Testis (tissue), 3 donors: ENCODE measurements around the gene NEK9. TPM values are rescaled to one million over a fixed set of nuclear protein-coding genes. Genes with fewer than 3 reads are reported as not detected.

Source experiments
- DNase-seq: peaks from one replicate; pipeline ENCODE4 v3.0.0-alpha.2; 2019
- H3K27ac ChIP-seq, 2 donors: fragments of 200-600 bp; sonication (generic); one replicate each; pipeline ENCODE4 v1.5.1; 2019
- H3K27me3 ChIP-seq: fragments of 200-600 bp; sonication (generic); one replicate; pipeline ENCODE4 v1.5.1; 2019
- H3K36me3 ChIP-seq: fragments of 200-600 bp; sonication (generic); one replicate; pipeline ENCODE4 v1.5.1; 2017; ENCODE audit warnings: low read depth; ENCODE audit errors: missing control alignments
- H3K4me1 ChIP-seq: fragments of 200-600 bp; sonication (generic); one replicate; pipeline ENCODE4 v1.5.1; 2019
- H3K4me3 ChIP-seq, 2 donors: fragments of 200-600 bp; sonication (generic); one replicate each; pipeline ENCODE4 v1.5.1; 2017 to 2019
- H3K9me3 ChIP-seq: fragments of 200-600 bp; sonication (generic); one replicate; pipeline ENCODE4 v1.5.1; 2017
- POLR2A ChIP-seq: fragments of 450-650 bp; IDR thresholded peaks from one replicate; pipeline ENCODE4 v1.6.1; 2017; ENCODE audit warnings: antibody characterized with exemption, mild to moderate bottlenecking, moderate library complexity
- WGBS, 2 donors: methylation state at CpG; one replicate each; pipeline ENCODE4 v1.1.5; 2018; 5-methylcytosine and 5-hydroxymethylcytosine counted together
- intact Hi-C: fragments of 100-400 bp; cut with DNase I; formaldehyde crosslinking; loops from one replicate; pipeline ENCODE4 v1.15.1; 2023; ENCODE audit warnings: low total_unique reads
- polyA plus RNA-seq: library from polyadenylated mRNA; stranded (reverse); fragments of 350-450 nt; fragmentation: Illumina TruSeq; extraction: RNeasy Lipid Tissue Mini Kit (QIAGEN cat#74804); gene quantifications from one replicate; pipeline ENCODE4 v1.2.3, GENCODE V29; 2014; ENCODE audit warnings: low read depth, low replicate concordance; ENCODE audit not compliant: insufficient read depth
- total RNA-seq, 2 donors: library from RNA; depleted of rRNA; stranded (reverse); fragments of >200 nt; gene quantifications; one replicate each; pipeline ENCODE4 v1.2.3, GENCODE V29; 2016
- TF ChIP-seq, protein P1 (sequence below), 3 experiments: fragments of 450-650 bp in 2 of 3; fragments of 200-600 bp in 1 of 3; sonication (generic) in 1 of 3; IDR thresholded peaks; one replicate each; pipeline ENCODE4 v1.5.1; 2016 to 2019; ENCODE audit warnings: antibody characterized with exemption in 3 of 3, mild to moderate bottlenecking in 2 of 3, moderate library complexity in 1 of 3

Gene NEK9
- total and polyA plus RNA-seq, 3 donors from 2014 or later, result 86.6 to 125 (median 120) TPM

DNA sequence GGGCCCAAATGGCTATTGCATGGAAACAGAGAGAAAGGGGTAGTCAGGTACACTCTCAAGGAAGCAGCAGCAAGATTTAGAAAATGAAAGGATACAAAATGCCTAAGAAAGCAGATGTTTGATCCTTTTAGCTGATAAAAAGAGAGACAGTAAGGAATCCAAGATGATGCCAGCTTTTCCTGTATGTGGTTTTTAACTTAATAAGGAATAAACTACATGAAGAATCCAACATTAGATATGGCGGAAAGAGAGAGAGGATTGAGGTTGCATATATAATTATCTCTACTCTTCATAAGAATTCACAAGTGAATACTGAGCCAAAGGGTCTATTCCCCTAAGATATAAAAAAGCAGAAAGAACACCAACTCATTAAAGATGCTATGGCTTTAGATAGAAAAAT lies 38.0 kb upstream of the NEK9 start:
- intact Hi-C loops, result no loop called here
- Histone ChIP-seq H3K4me3 (no peak overlapping the region), H3K36me3 (no peaks in the 10 kb centered on the region), H3K9me3 (no peaks in the 10 kb centered on the region), H3K27me3 (no peaks in the 10 kb centered on the region), H3K27ac (peak overlapping the region in 1 of 2 donors; percentile 61), H3K4me1 (peaks cover 51% of the 10 kb centered on the region)
- WGBS, 2 donors, result 98 to 100% methylated on average over 1 of the region's 1 CpG
- TF ChIP-seq, protein P1, sequence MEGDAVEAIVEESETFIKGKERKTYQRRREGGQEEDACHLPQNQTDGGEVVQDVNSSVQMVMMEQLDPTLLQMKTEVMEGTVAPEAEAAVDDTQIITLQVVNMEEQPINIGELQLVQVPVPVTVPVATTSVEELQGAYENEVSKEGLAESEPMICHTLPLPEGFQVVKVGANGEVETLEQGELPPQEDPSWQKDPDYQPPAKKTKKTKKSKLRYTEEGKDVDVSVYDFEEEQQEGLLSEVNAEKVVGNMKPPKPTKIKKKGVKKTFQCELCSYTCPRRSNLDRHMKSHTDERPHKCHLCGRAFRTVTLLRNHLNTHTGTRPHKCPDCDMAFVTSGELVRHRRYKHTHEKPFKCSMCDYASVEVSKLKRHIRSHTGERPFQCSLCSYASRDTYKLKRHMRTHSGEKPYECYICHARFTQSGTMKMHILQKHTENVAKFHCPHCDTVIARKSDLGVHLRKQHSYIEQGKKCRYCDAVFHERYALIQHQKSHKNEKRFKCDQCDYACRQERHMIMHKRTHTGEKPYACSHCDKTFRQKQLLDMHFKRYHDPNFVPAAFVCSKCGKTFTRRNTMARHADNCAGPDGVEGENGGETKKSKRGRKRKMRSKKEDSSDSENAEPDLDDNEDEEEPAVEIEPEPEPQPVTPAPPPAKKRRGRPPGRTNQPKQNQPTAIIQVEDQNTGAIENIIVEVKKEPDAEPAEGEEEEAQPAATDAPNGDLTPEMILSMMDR (IDR thresholded peaks at IDR 0.05), result no peak
- TF ChIP-seq POLR2A, result no peak
- DNase-seq, result no peak

DNA sequence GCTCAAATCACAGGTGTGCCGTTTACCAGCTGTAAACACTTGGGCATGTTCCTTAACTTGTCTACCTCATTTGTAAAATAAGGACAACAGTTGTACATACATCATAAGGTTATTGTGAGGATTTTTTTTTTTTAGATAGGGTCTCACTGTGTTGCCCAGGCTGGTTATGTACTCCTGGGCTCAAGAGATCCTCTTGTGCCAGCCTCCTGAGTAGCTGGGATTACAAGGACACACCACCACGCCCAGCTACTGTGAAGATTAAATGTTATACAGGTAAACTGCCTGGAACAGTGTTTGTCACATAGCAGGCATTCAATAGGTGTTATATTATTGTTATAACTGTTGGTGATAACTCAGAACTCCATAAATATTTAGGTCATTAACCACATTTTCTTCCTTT lies 36.8 kb upstream of the NEK9 start:
- no peak for DNase-seq
- intact Hi-C loops, result no loop called here
- no peak overlapping the region for H3K4me3 ChIP-seq
- TF ChIP-seq, protein P1 (IDR thresholded peaks at IDR 0.05), result no peak
- TF ChIP-seq POLR2A, result no peak
- peaks cover 45% of the 10 kb centered on the region for H3K4me1 ChIP-seq
- WGBS, 2 donors, result 91 to 94% methylated on average over 2 of the region's 2 CpGs
- no peaks in the 10 kb centered on the region for H3K36me3 ChIP-seq
- H3K9me3 ChIP-seq, result no peaks in the 10 kb centered on the region
- no peak overlapping the region for H3K27ac ChIP-seq
- H3K27me3 ChIP-seq, result no peaks in the 10 kb centered on the region

DNA sequence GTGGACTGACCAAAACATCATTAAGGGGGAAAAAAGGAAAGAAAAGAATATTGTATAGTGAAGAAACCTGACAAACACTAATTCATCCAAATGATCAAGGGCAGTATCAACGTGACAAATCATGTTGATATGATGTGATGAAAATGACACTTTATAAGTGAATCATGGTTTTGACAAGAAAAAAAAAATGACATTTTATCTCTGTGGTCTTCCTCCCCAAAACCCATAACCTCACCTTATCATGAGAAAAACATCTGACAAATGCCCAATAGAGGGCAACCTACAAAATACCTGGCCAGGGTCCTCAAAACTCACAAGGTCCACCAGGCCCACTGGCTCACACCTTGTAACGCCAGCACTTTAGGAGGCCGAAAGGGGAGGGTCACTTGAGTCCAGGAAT lies 35.8 kb upstream of the NEK9 start:
- no peak overlapping the region for H3K4me3 ChIP-seq
- H3K4me1 ChIP-seq, result peaks cover 38% of the 10 kb centered on the region
- no peak for DNase-seq
- no peak overlapping the region for H3K27ac ChIP-seq
- no peaks in the 10 kb centered on the region for H3K27me3 ChIP-seq
- intact Hi-C loops, result no loop called here
- 83 to 89% methylated on average over 3 of the region's 3 CpGs for WGBS, 2 donors
- TF ChIP-seq, protein P1 (IDR thresholded peaks at IDR 0.05), result no peak
- TF ChIP-seq POLR2A, result no peak
- no peaks in the 10 kb centered on the region for H3K36me3 ChIP-seq
- no peaks in the 10 kb centered on the region for H3K9me3 ChIP-seq

DNA sequence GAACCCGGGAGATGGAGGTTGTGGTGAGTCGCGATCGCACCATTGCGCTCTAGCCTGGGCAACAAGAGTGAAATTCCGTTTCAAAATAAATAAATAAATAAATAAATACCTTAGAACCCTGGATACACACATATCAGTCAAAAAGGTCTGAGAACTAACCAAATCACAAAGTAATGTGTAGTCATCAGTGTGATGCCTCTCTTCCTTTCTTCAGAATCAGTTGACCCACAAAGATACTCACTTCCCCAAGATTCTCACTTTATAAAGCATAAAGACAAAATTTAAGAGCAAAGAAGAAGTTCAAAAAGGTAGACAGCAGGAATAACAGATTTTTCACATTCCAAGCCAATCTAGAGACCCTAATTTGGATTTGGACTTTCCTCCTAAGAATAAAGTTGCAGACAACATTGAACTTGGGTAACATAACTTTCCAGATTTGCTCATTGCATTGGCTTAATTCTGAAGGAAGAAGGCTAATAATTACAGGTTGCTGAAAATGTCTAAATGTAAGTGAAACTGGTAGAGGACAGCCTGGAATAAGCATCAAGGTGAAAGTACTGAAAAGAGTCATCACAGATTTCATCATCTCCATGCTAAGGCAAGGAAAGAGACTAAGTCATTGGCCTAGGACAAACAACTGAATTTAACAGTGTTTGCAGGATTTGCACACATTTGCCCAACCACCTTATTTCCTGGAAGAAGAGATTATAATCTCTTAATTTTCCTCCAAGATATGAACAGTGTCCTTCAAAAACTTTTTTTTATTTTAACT lies 32.2 kb upstream of the NEK9 start:
- no peaks in the 10 kb centered on the region for H3K27me3 ChIP-seq
- no peak overlapping the region for H3K27ac ChIP-seq
- no peaks in the 10 kb centered on the region for H3K9me3 ChIP-seq
- no peak overlapping the region for H3K4me3 ChIP-seq
- no peak for TF ChIP-seq POLR2A
- TF ChIP-seq, protein P1 (IDR thresholded peaks at IDR 0.05), result no peak
- peaks cover 12% of the 10 kb centered on the region for H3K4me1 ChIP-seq
- no peak for DNase-seq
- intact Hi-C loops, result no loop called here
- H3K36me3 ChIP-seq, result no peaks in the 10 kb centered on the region
- WGBS, 2 donors, result 94 to 99% methylated on average over 6 of the region's 6 CpGs

DNA sequence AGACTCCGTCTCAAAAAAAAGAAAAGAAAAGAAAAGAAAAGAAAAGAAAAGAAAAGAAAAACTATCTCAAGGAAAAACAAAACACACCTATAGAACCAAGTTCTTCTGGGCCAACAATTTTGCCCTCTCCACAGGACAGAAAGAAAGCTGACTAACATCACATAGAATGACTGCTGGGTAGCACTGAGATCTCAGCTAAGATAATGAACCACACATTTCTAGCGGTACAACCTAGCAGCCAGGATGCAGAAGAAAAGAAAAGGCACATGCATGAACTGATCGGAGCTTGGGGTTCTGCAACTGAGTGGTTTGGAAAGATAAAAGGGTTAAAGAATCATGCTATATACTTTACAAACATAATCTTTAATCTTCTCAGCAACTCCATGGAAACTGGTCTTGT lies 30.1 kb upstream of the NEK9 start:
- Histone ChIP-seq H3K27ac (no peak overlapping the region), H3K9me3 (no peaks in the 10 kb centered on the region), H3K27me3 (no peaks in the 10 kb centered on the region), H3K4me1 (peaks cover 9% of the 10 kb centered on the region), H3K4me3 (no peak overlapping the region), H3K36me3 (no peaks in the 10 kb centered on the region)
- no peak for DNase-seq
- intact Hi-C loops, result no loop called here
- TF ChIP-seq, protein P1 (IDR thresholded peaks at IDR 0.05), result no peak
- TF ChIP-seq POLR2A, result no peak
- WGBS, 2 donors, result 90 to 94% methylated on average over 3 of the region's 3 CpGs
